Measurements from ENCODE around the gene BACE1.
"Not testable (repeated sequence)": the region's sequence is repeated elsewhere in the genome, so short reads cannot be mapped to it uniquely, and the experiment has no call there.

DNA sequence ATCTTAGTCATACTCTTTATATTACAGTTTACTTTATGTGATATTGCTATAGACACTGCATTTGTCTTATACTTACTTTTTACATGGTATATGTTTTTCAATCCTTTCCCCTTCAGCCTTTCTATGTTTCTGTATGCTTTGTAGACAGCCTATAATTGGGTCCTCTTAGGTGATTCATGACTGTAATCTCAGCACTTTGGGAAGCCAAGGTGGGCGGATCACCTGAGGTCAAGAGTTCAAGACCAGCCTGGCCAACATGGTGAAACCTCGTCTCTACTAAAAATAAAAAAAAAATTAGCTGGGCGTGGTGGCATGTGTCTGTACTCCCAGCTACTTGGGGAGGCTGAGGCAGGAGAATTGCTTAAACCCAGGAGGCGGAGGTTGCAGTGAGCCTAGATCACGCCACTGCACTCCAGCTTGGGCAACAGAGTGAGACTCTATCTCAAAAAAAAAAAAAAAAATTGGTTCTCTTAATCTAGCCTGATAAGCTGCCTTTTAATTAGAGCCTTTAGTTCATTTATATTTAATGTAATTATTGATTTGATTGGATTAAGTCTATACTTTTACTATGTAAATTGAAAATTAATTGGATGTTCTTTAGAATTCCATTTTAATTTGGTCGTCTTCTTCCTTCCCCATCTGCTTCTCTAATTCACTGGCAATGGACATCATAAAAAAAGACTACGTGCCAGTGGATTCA lies 51.3 kb downstream of the BACE1 start:
- TF ChIP-seq, protein P1, sequence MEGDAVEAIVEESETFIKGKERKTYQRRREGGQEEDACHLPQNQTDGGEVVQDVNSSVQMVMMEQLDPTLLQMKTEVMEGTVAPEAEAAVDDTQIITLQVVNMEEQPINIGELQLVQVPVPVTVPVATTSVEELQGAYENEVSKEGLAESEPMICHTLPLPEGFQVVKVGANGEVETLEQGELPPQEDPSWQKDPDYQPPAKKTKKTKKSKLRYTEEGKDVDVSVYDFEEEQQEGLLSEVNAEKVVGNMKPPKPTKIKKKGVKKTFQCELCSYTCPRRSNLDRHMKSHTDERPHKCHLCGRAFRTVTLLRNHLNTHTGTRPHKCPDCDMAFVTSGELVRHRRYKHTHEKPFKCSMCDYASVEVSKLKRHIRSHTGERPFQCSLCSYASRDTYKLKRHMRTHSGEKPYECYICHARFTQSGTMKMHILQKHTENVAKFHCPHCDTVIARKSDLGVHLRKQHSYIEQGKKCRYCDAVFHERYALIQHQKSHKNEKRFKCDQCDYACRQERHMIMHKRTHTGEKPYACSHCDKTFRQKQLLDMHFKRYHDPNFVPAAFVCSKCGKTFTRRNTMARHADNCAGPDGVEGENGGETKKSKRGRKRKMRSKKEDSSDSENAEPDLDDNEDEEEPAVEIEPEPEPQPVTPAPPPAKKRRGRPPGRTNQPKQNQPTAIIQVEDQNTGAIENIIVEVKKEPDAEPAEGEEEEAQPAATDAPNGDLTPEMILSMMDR (IDR thresholded peaks at IDR 0.05) = not testable (repeated sequence)
- not testable (repeated sequence) for TF ChIP-seq EZH2 (IDR thresholded peaks at IDR 0.05; ENCODE audit: borderline replicate concordance, insufficient read depth, low read depth, low read length, poor library complexity, severe bottlenecking)

Measured in B cell (primary cell).